ENCODE data around the gene MYO1D. TPM values are rescaled to one million over a fixed set of nuclear protein-coding genes. Genes with fewer than 3 reads are reported as not detected.

The MYO1D gene
- total RNA-seq, 2 experiments from 2014 or later = 8.7 to 8.8 TPM

GRCh38 chr17:32873114-32873513 lies 3.8 kb downstream of the MYO1D start:
- DNase-seq (no peak), ATAC-seq (no peak)
- Mint-ChIP-seq H3K4me1 (peaks cover 15% of the 10 kb centered on the region), H3K27ac (no peak overlapping the region), H3K27me3 (peaks cover 2% of the 10 kb centered on the region), H3K4me3 (no peak overlapping the region), H3K36me3 (ENCODE audit: low read depth) (no peaks in the 10 kb centered on the region), H3K9me3 (ENCODE audit: low read depth) (no peaks in the 10 kb centered on the region)
- CTCF ChIA-PET = interaction anchor here (0.6 to 5.0 kb wide), 2 partner anchors 91 to 342 kb away, joined by 3 to 28 read pairs; no protein-coding TSS in a partner anchor
- intact Hi-C loops (cut with DNase I, micrococcal nuclease) = no loop called here
- POLR2A ChIA-PET = no interaction called here

GRCh38 chr17:32871746-32872145 lies 5.2 kb downstream of the MYO1D start:
- POLR2A ChIA-PET = no interaction called here
- DNase-seq = no peak

GRCh38 chr17:32870969-32871368 lies 6.0 kb downstream of the MYO1D start:
- DNase-seq = no peak
- ChIA-PET POLR2A (no interaction called here), CTCF (no interaction called here)
- H3K4me3 Mint-ChIP-seq = no peak overlapping the region
- H3K36me3 Mint-ChIP-seq (ENCODE audit: low read depth) = no peaks in the 10 kb centered on the region
- H3K4me1 Mint-ChIP-seq = peaks cover 7% of the 10 kb centered on the region
- H3K27ac Mint-ChIP-seq = no peak overlapping the region
- ATAC-seq = no peak
- H3K9me3 Mint-ChIP-seq (ENCODE audit: low read depth) = no peaks in the 10 kb centered on the region
- intact Hi-C loops (cut with DNase I, micrococcal nuclease) = no loop called here
- peaks cover 2% of the 10 kb centered on the region for H3K27me3 Mint-ChIP-seq

More at GRCh38 chr17:32871746-32872145, 5.2 kb downstream of the MYO1D start:
- Mint-ChIP-seq H3K27me3 (peaks cover 2% of the 10 kb centered on the region), H3K4me1 (peaks cover 10% of the 10 kb centered on the region), H3K27ac (no peak overlapping the region), H3K36me3 (ENCODE audit: low read depth) (no peaks in the 10 kb centered on the region), H3K4me3 (no peak overlapping the region), H3K9me3 (ENCODE audit: low read depth) (no peaks in the 10 kb centered on the region)
- no peak for ATAC-seq
- CTCF ChIA-PET = interaction anchor here (5.0 kb wide), 1 partner anchor 89 kb away, joined by 28 read pairs; no protein-coding TSS in a partner anchor
- intact Hi-C loops (cut with DNase I, micrococcal nuclease) = no loop called here

GRCh38 chr17:32870027-32870670 lies 6.8 kb downstream of the MYO1D start:
- H3K27me3 Mint-ChIP-seq = peaks cover 2% of the 10 kb centered on the region
- ATAC-seq (no peak), DNase-seq (no peak)
- H3K36me3 Mint-ChIP-seq (ENCODE audit: low read depth) = no peaks in the 10 kb centered on the region
- CTCF ChIA-PET = interaction anchor here (0.8 kb wide), 1 partner anchor 10 kb away, joined by 3 read pairs; no protein-coding TSS in a partner anchor
- POLR2A ChIA-PET = no interaction called here
- no peak overlapping the region for H3K4me3 Mint-ChIP-seq
- intact Hi-C loops (cut with DNase I, micrococcal nuclease) = no loop called here
- no peaks in the 10 kb centered on the region for H3K4me1 Mint-ChIP-seq
- no peak overlapping the region for H3K27ac Mint-ChIP-seq
- no peaks in the 10 kb centered on the region for H3K9me3 Mint-ChIP-seq (ENCODE audit: low read depth)

- Mint-ChIP-seq H3K4me3 (no peak overlapping the region), H3K9me3 (ENCODE audit: low read depth) (no peaks in the 10 kb centered on the region), H3K27me3 (peaks cover 2% of the 10 kb centered on the region), H3K4me1 (no peaks in the 10 kb centered on the region), H3K36me3 (ENCODE audit: low read depth) (no peaks in the 10 kb centered on the region), H3K27ac (no peak overlapping the region)
- ATAC-seq (no peak), DNase-seq (no peak)
- intact Hi-C loops (cut with DNase I, micrococcal nuclease) = no loop called here
- POLR2A ChIA-PET = no interaction called here
- CTCF ChIA-PET = interaction anchor here (0.8 to 3.0 kb wide), 2 partner anchors 8 to 9 kb away, joined by 3 to 19 read pairs; partner anchors contain the start of gene MYO1D
Observed at GRCh38 chr17:32869345-32870026, 7.4 kb downstream of the MYO1D start.

- no peak for ATAC-seq
- Mint-ChIP-seq H3K36me3 (ENCODE audit: low read depth) (no peaks in the 10 kb centered on the region), H3K27me3 (peaks cover 5% of the 10 kb centered on the region), H3K4me3 (no peak overlapping the region), H3K9me3 (ENCODE audit: low read depth) (no peaks in the 10 kb centered on the region), H3K27ac (no peak overlapping the region), H3K4me1 (no peaks in the 10 kb centered on the region)
- POLR2A ChIA-PET = no interaction called here
- CTCF ChIA-PET = interaction anchor here (1.2 to 1.6 kb wide), 2 partner anchors 11 kb away, joined by 4 to 5 read pairs; no protein-coding TSS in a partner anchor
- no peak for DNase-seq
- intact Hi-C loops (cut with DNase I, micrococcal nuclease) = no loop called here
Observed at GRCh38 chr17:32865141-32865540, 11.8 kb downstream of the MYO1D start.

- no peaks in the 10 kb centered on the region for H3K4me1 Mint-ChIP-seq
- POLR2A ChIA-PET = no interaction called here
- no peak overlapping the region for H3K27ac Mint-ChIP-seq
- DNase-seq = no peak
- CTCF ChIA-PET = interaction anchor here (0.6 to 1.1 kb wide), 2 partner anchors 14 to 86 kb away, joined by 3 read pairs; no protein-coding TSS in a partner anchor
- H3K27me3 Mint-ChIP-seq = peaks cover 7% of the 10 kb centered on the region
- no peak for ATAC-seq
- no peaks in the 10 kb centered on the region for H3K36me3 Mint-ChIP-seq (ENCODE audit: low read depth)
- no peaks in the 10 kb centered on the region for H3K9me3 Mint-ChIP-seq (ENCODE audit: low read depth)
- no peak overlapping the region for H3K4me3 Mint-ChIP-seq
- intact Hi-C loops (cut with DNase I, micrococcal nuclease) = no loop called here
Observed at GRCh38 chr17:32863559-32863958, 13.4 kb downstream of the MYO1D start.

GRCh38 chr17:32862940-32863339 lies 14.0 kb downstream of the MYO1D start:
- no peaks in the 10 kb centered on the region for H3K9me3 Mint-ChIP-seq (ENCODE audit: low read depth)

GRCh38 chr17:32861981-32862380 lies 14.9 kb downstream of the MYO1D start:
- Mint-ChIP-seq H3K36me3 (ENCODE audit: low read depth) (no peaks in the 10 kb centered on the region), H3K4me1 (no peaks in the 10 kb centered on the region), H3K27me3 (peaks cover 5% of the 10 kb centered on the region), H3K27ac (no peak overlapping the region), H3K9me3 (ENCODE audit: low read depth) (no peaks in the 10 kb centered on the region), H3K4me3 (no peak overlapping the region)
- intact Hi-C loops (cut with DNase I, micrococcal nuclease) = no loop called here
- ChIA-PET POLR2A (no interaction called here), CTCF (interaction anchor here (0.6 kb wide), 2 partner anchors 121 to 1041 kb away, joined by 3 read pairs; no protein-coding TSS in a partner anchor)
- DNase-seq = no peak
- no peak for ATAC-seq

More at GRCh38 chr17:32862940-32863339, 14.0 kb downstream of the MYO1D start:
- intact Hi-C loops (cut with DNase I, micrococcal nuclease) = no loop called here
- ChIA-PET CTCF (interaction anchor here (1.0 kb wide), 1 partner anchor 15 kb away, joined by 3 read pairs; no protein-coding TSS in a partner anchor), POLR2A (no interaction called here)
- peaks cover 5% of the 10 kb centered on the region for H3K27me3 Mint-ChIP-seq
- DNase-seq (no peak), ATAC-seq (no peak)
- no peak overlapping the region for H3K4me3 Mint-ChIP-seq
- H3K4me1 Mint-ChIP-seq = no peaks in the 10 kb centered on the region
- H3K27ac Mint-ChIP-seq = no peak overlapping the region
- no peaks in the 10 kb centered on the region for H3K36me3 Mint-ChIP-seq (ENCODE audit: low read depth)

GRCh38 chr17:32859857-32860525 lies 16.9 kb downstream of the MYO1D start:
- Mint-ChIP-seq H3K9me3 (ENCODE audit: low read depth) (no peaks in the 10 kb centered on the region), H3K27me3 (peaks cover 5% of the 10 kb centered on the region), H3K4me3 (no peak overlapping the region), H3K4me1 (no peaks in the 10 kb centered on the region), H3K36me3 (ENCODE audit: low read depth) (no peaks in the 10 kb centered on the region), H3K27ac (no peak overlapping the region)
- DNase-seq (no peak), ATAC-seq (peak; percentile 75)
- intact Hi-C loops (cut with DNase I, micrococcal nuclease) = no loop called here
- ChIA-PET POLR2A (interaction anchor here (0.6 kb wide), 1 partner anchor 338 kb away, joined by 4 read pairs; no protein-coding TSS in a partner anchor), CTCF (interaction anchor here (0.7 to 1.5 kb wide), 5 partner anchors 10 to 140 kb away, joined by 3 to 4 read pairs (median 3); no protein-coding TSS in a partner anchor)

GRCh38 chr17:32855620-32856019 lies 21.3 kb downstream of the MYO1D start:
- POLR2A ChIA-PET = no interaction called here
- DNase-seq = no peak
- Mint-ChIP-seq H3K4me1 (no peaks in the 10 kb centered on the region), H3K9me3 (ENCODE audit: low read depth) (no peaks in the 10 kb centered on the region), H3K36me3 (ENCODE audit: low read depth) (no peaks in the 10 kb centered on the region), H3K4me3 (no peak overlapping the region), H3K27me3 (peaks cover 6% of the 10 kb centered on the region), H3K27ac (no peak overlapping the region)
- ATAC-seq = no peak
- intact Hi-C loops (cut with DNase I, micrococcal nuclease) = no loop called here
- CTCF ChIA-PET = no interaction called here
